ENCODE measurements around the gene LRMDA. TPM values are rescaled to one million over a fixed set of nuclear protein-coding genes. Genes with fewer than 3 reads are reported as not detected.

Gene LRMDA
- total and polyA plus RNA-seq, 4 donors = 12.1 to 40.8 (median 21.6) TPM

- ATAC-seq (ENCODE audit: insufficient read depth, low FRiP score) (no peak), DNase-seq (no peak)
- no peaks in the 10 kb centered on the region for H3K36me3 ChIP-seq (ENCODE audit: control insufficient read depth in 4 of 4, insufficient read depth in 4 of 4, low read length in 4 of 4)
- H3K4me1 ChIP-seq (ENCODE audit: control insufficient read depth in 5 of 5, insufficient read depth in 5 of 5, low read length in 5 of 5) = peaks cover 0 to 38% (median 19%) of the 10 kb centered on the region in 5 donors
- no peak overlapping the region for H3K27ac ChIP-seq (ENCODE audit: low read depth in 1 of 2, low read length in 1 of 2)
- no peak for TF ChIP-seq CTCF (IDR thresholded peaks at IDR 0.05; ENCODE audit: control extremely low read depth, extremely low read depth)
- 68 to 87% methylated on average over 3 of the region's 3 CpGs for WGBS, 2 donors
- H3K4me3 ChIP-seq = no peak overlapping the region
- no peaks in the 10 kb centered on the region for H3K9me3 ChIP-seq (ENCODE audit: control insufficient read depth in 4 of 4, insufficient read depth in 3 of 4, low read length in 3 of 4)
- H3K27me3 ChIP-seq (ENCODE audit: control insufficient read depth in 3 of 3, insufficient read depth in 3 of 3, low read length in 2 of 3) = no peaks in the 10 kb centered on the region
- no peak overlapping the region for H3K9ac ChIP-seq (ENCODE audit: insufficient read depth in 1 of 2, low read length in 2 of 2)
These were observed 216.3 kb downstream of the LRMDA start for GRCh38 chr10:75647675-75648074.

- no peak for DNase-seq
- Histone ChIP-seq H3K36me3 (ENCODE audit: control insufficient read depth in 4 of 4, insufficient read depth in 4 of 4, low read length in 4 of 4) (no peaks in the 10 kb centered on the region), H3K27me3 (ENCODE audit: control insufficient read depth in 3 of 3, insufficient read depth in 3 of 3, low read length in 2 of 3) (no peaks in the 10 kb centered on the region), H3K9ac (ENCODE audit: insufficient read depth in 1 of 2, low read length in 2 of 2) (no peak overlapping the region), H3K9me3 (ENCODE audit: control insufficient read depth in 4 of 4, insufficient read depth in 3 of 4, low read length in 3 of 4) (no peaks in the 10 kb centered on the region), H3K27ac (ENCODE audit: low read depth in 1 of 2, low read length in 1 of 2) (no peak overlapping the region), H3K4me1 (ENCODE audit: control insufficient read depth in 5 of 5, insufficient read depth in 5 of 5, low read length in 5 of 5) (peaks cover 0 to 43% (median 20%) of the 10 kb centered on the region in 5 donors), H3K4me3 (no peak overlapping the region)
- no peak for ATAC-seq (ENCODE audit: insufficient read depth, low FRiP score)
- no peak for TF ChIP-seq CTCF (IDR thresholded peaks at IDR 0.05; ENCODE audit: control extremely low read depth, extremely low read depth)
- 55 to 68% methylated on average over 3 of the region's 3 CpGs for whole genome bisulfite sequencing, 2 donors
These were observed 216.9 kb downstream of the LRMDA start for GRCh38 chr10:75648351-75648750.

- Histone ChIP-seq H3K27ac (ENCODE audit: low read depth in 1 of 2, low read length in 1 of 2) (no peak overlapping the region), H3K27me3 (ENCODE audit: control insufficient read depth in 3 of 3, insufficient read depth in 3 of 3, low read length in 2 of 3) (no peaks in the 10 kb centered on the region), H3K9me3 (ENCODE audit: control insufficient read depth in 4 of 4, insufficient read depth in 3 of 4, low read length in 3 of 4) (no peaks in the 10 kb centered on the region), H3K4me3 (no peak overlapping the region), H3K4me1 (ENCODE audit: control insufficient read depth in 5 of 5, insufficient read depth in 5 of 5, low read length in 5 of 5) (peaks cover 0 to 43% (median 20%) of the 10 kb centered on the region in 5 donors), H3K9ac (ENCODE audit: insufficient read depth in 1 of 2, low read length in 2 of 2) (no peak overlapping the region), H3K36me3 (ENCODE audit: control insufficient read depth in 4 of 4, insufficient read depth in 4 of 4, low read length in 4 of 4) (no peaks in the 10 kb centered on the region)
- no peak for ATAC-seq (ENCODE audit: insufficient read depth, low FRiP score)
- no peak for DNase-seq
- WGBS, 2 donors = 49 to 52% methylated on average over 2 of the region's 2 CpGs
- no peak for TF ChIP-seq CTCF (IDR thresholded peaks at IDR 0.05; ENCODE audit: control extremely low read depth, extremely low read depth)
These were observed 217.4 kb downstream of the LRMDA start for GRCh38 chr10:75648854-75649253.

- H3K9me3 ChIP-seq (ENCODE audit: control insufficient read depth in 4 of 4, insufficient read depth in 3 of 4, low read length in 3 of 4) = no peaks in the 10 kb centered on the region
- H3K9ac ChIP-seq (ENCODE audit: insufficient read depth in 1 of 2, low read length in 2 of 2) = no peak overlapping the region
- TF ChIP-seq CTCF (IDR thresholded peaks at IDR 0.05; ENCODE audit: control extremely low read depth, extremely low read depth) = no peak
- H3K4me1 ChIP-seq (ENCODE audit: control insufficient read depth in 5 of 5, insufficient read depth in 5 of 5, low read length in 5 of 5) = peaks cover 0 to 47% (median 20%) of the 10 kb centered on the region in 5 donors
- WGBS, 2 donors = 62 to 67% methylated on average over 1 of the region's 1 CpG
- H3K27ac ChIP-seq (ENCODE audit: low read depth in 1 of 2, low read length in 1 of 2) = no peak overlapping the region
- no peak overlapping the region for H3K4me3 ChIP-seq
- ATAC-seq (ENCODE audit: insufficient read depth, low FRiP score) = no peak
- H3K36me3 ChIP-seq (ENCODE audit: control insufficient read depth in 4 of 4, insufficient read depth in 4 of 4, low read length in 4 of 4) = no peaks in the 10 kb centered on the region
- DNase-seq = no peak
- no peaks in the 10 kb centered on the region for H3K27me3 ChIP-seq (ENCODE audit: control insufficient read depth in 3 of 3, insufficient read depth in 3 of 3, low read length in 2 of 3)
These were observed 218.0 kb downstream of the LRMDA start for GRCh38 chr10:75649466-75649865.

Data from lung (tissue), 12 donors.